ENCODE results near the gene PHYKPL.

PHYKPL gene

GRCh38 chr5:178241688-178242231 is 9.2 kb upstream of the PHYKPL start:
- TF ChIP-seq SIN3A (IDR thresholded peaks at IDR 0.05; ENCODE audit: borderline replicate concordance, insufficient read depth, low read length) (no peak), TAF1 (IDR thresholded peaks at IDR 0.05; ENCODE audit: borderline replicate concordance, insufficient read depth, low read length) (no peak), POLR2AphosphoS5 (IDR thresholded peaks at IDR 0.05; ENCODE audit: low read depth, low read length) (no peak), FOXP2 (optimal IDR thresholded peaks at IDR 0.05; ENCODE audit: borderline replicate concordance, extremely low read depth, extremely low read length, insufficient read depth) (no peak)
- TF ChIP-seq, protein P1, sequence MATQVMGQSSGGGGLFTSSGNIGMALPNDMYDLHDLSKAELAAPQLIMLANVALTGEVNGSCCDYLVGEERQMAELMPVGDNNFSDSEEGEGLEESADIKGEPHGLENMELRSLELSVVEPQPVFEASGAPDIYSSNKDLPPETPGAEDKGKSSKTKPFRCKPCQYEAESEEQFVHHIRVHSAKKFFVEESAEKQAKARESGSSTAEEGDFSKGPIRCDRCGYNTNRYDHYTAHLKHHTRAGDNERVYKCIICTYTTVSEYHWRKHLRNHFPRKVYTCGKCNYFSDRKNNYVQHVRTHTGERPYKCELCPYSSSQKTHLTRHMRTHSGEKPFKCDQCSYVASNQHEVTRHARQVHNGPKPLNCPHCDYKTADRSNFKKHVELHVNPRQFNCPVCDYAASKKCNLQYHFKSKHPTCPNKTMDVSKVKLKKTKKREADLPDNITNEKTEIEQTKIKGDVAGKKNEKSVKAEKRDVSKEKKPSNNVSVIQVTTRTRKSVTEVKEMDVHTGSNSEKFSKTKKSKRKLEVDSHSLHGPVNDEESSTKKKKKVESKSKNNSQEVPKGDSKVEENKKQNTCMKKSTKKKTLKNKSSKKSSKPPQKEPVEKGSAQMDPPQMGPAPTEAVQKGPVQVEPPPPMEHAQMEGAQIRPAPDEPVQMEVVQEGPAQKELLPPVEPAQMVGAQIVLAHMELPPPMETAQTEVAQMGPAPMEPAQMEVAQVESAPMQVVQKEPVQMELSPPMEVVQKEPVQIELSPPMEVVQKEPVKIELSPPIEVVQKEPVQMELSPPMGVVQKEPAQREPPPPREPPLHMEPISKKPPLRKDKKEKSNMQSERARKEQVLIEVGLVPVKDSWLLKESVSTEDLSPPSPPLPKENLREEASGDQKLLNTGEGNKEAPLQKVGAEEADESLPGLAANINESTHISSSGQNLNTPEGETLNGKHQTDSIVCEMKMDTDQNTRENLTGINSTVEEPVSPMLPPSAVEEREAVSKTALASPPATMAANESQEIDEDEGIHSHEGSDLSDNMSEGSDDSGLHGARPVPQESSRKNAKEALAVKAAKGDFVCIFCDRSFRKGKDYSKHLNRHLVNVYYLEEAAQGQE (IDR thresholded peaks at IDR 0.05; ENCODE audit: insufficient read depth in 1 of 2, low read depth in 2 of 2, low read length in 2 of 2): no peak

DNA sequence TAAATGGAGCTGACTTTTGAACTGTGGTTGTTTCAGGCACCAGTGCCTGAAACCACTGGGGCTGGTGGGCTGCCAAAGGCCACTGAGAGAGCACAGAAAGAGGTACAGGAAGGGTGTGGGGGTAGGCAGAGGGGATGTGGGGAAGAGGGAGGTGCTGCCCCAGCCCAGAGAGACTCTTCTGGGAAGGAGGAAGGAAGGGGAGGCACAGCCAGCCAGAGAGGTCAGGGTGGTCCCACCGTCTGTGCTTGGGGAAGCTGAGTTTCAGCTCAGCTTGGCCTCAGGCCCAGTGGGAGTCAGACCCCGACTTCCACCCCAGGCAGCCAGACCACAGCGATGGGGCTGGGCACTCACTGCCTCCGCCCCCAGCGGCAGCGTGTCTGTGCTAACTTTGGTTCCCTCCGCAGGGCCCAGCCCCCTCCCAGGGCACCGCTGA is 8.6 kb upstream of the PHYKPL start:
- TF ChIP-seq TAF1 (IDR thresholded peaks at IDR 0.05; ENCODE audit: borderline replicate concordance, insufficient read depth, low read length) (no peak), FOXP2 (optimal IDR thresholded peaks at IDR 0.05; ENCODE audit: borderline replicate concordance, extremely low read depth, extremely low read length, insufficient read depth) (no peak)
- TF ChIP-seq, protein P1 (IDR thresholded peaks at IDR 0.05; ENCODE audit: insufficient read depth in 1 of 2, low read depth in 2 of 2, low read length in 2 of 2): no peak

DNA sequence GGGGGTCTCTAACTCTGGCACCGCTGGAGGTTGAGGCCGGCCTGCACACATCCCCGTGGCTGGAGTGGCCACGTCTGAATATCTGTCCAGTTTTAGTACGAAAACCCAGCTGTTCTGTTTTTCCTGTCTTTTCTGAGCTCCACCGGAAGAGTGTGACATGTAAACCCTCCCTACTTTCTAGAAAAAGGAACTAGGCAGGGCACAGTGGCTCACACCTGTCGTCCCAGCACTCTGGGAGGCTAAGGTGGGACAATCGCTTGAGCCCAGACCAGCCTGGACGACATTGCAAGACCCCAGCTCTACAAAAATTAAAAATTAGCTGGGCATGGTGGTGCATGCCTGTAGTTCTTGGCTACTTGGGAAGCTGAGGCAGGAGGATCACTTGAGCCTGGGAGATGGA is 8.2 kb upstream of the PHYKPL start:
- TF ChIP-seq POLR2AphosphoS5 (IDR thresholded peaks at IDR 0.05; ENCODE audit: low read depth, low read length) (no peak), SIN3A (IDR thresholded peaks at IDR 0.05; ENCODE audit: borderline replicate concordance, insufficient read depth, low read length) (no peak), FOXP2 (optimal IDR thresholded peaks at IDR 0.05; ENCODE audit: borderline replicate concordance, extremely low read depth, extremely low read length, insufficient read depth) (no peak), TAF1 (IDR thresholded peaks at IDR 0.05; ENCODE audit: borderline replicate concordance, insufficient read depth, low read length) (no peak)
- TF ChIP-seq, protein P1 (IDR thresholded peaks at IDR 0.05; ENCODE audit: insufficient read depth in 1 of 2, low read depth in 2 of 2, low read length in 2 of 2): no peak

DNA sequence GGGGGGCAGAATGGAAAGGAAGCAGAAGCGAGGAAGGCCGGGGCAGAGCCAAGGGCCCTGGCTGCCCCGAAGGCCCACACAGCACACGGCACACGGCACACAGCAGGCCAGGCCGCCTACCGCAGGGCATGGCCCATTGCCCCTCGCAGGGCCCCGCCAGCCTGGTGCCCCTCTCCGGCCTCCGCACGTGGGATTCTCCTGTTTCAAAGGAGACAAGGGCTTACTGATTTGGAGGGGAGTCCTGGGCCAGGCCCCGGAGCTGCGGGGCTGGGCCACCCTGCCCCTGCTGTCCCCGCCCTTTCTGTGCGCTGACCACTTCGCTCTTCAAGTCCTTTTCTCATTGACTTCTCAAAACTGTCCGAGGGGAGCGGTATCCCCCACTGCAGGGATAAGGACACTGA is 7.7 kb upstream of the PHYKPL start:
- TF ChIP-seq SIN3A (IDR thresholded peaks at IDR 0.05; ENCODE audit: borderline replicate concordance, insufficient read depth, low read length): no peak
- no peak for TF ChIP-seq POLR2AphosphoS5 (IDR thresholded peaks at IDR 0.05; ENCODE audit: low read depth, low read length)
- no peak for TF ChIP-seq FOXP2 (optimal IDR thresholded peaks at IDR 0.05; ENCODE audit: borderline replicate concordance, extremely low read depth, extremely low read length, insufficient read depth)
- TF ChIP-seq TAF1 (IDR thresholded peaks at IDR 0.05; ENCODE audit: borderline replicate concordance, insufficient read depth, low read length): no peak
- TF ChIP-seq, protein P1 (IDR thresholded peaks at IDR 0.05; ENCODE audit: insufficient read depth in 1 of 2, low read depth in 2 of 2, low read length in 2 of 2): no peak

Data from PFSK-1 (cell line).